Neural progenitor cell (in vitro differentiated cells): ENCODE data around the gene TMEM134. TPM values are rescaled to one million over a fixed set of nuclear protein-coding genes. Genes with fewer than 3 reads are reported as not detected.
"Not testable (repeated sequence)": the region's sequence is repeated elsewhere in the genome, so short reads cannot be mapped to it uniquely, and the experiment has no call there.

Source experiments
- DNase-seq: peaks from one replicate; pipeline ENCODE4 v3.0.0-alpha.2; 2016; ENCODE audit warnings: low spot score
- H2AFZ ChIP-seq: fragments of 200-600 bp; sonication (generic); replicated peaks from 2 replicates; pipeline ENCODE4 v1.6.1; 2016; ENCODE audit warnings: antibody characterized with exemption
- H3F3A ChIP-seq: fragments of 200-600 bp; sonication (generic); 2 replicates; pipeline ENCODE4 v1.6.1; 2016; ENCODE audit warnings: antibody characterized with exemption, low read depth
- H3K27ac ChIP-seq: fragments of 200-600 bp; sonication (generic); 2 replicates; pipeline ENCODE4 v1.5.1; 2016; ENCODE audit warnings: mild to moderate bottlenecking
- H3K27me3 ChIP-seq: fragments of 200-600 bp; sonication (generic); 2 replicates; pipeline ENCODE4 v1.6.1; 2016; ENCODE audit warnings: mild to moderate bottlenecking, moderate library complexity
- H3K36me3 ChIP-seq: fragments of 200-600 bp; sonication (generic); 2 replicates; pipeline ENCODE4 v1.5.1; 2016
- H3K4me1 ChIP-seq: fragments of 200-600 bp; sonication (generic); 2 replicates; pipeline ENCODE4 v1.6.1; 2016; ENCODE audit warnings: mixed run types
- H3K4me2 ChIP-seq: fragments of 200-600 bp; sonication (generic); 2 replicates; pipeline ENCODE4 v1.6.1; 2016
- H3K4me3 ChIP-seq: fragments of 200-600 bp; sonication (generic); 2 replicates; pipeline ENCODE4 v1.5.1; 2016
- H3K79me2 ChIP-seq: fragments of 200-600 bp; sonication (generic); 2 replicates; pipeline ENCODE4 v1.6.1; 2016; ENCODE audit warnings: low read depth
- H3K9ac ChIP-seq: fragments of 200-600 bp; sonication (generic); 2 replicates; pipeline ENCODE4 v1.6.1; 2016
- H3K9me3 ChIP-seq: fragments of 200-600 bp; sonication (generic); 2 replicates; pipeline ENCODE4 v1.5.1; 2016; ENCODE audit warnings: low read depth
- H4K20me1 ChIP-seq: fragments of 200-600 bp; sonication (generic); 2 replicates; pipeline ENCODE4 v1.6.1; 2016; ENCODE audit warnings: low read depth
- H3K27ac Mint-ChIP-seq: 3 replicates; pipeline ENCODE4 v1.8.0; 2021; ENCODE audit warnings: mixed read lengths
- H3K27me3 Mint-ChIP-seq: 2 replicates; pipeline ENCODE4 v1.8.0; 2022; ENCODE audit warnings: low read depth, mild to moderate bottlenecking, inconsistent platforms, moderate library complexity, mixed read lengths; ENCODE audit not compliant: insufficient read depth
- H3K36me3 Mint-ChIP-seq: 3 replicates; pipeline ENCODE4 v1.8.0; 2021; ENCODE audit warnings: mixed read lengths
- H3K4me1 Mint-ChIP-seq: 3 replicates; pipeline ENCODE4 v1.8.0; 2021; ENCODE audit warnings: mixed read lengths
- H3K4me3 Mint-ChIP-seq: 3 replicates; pipeline ENCODE4 v1.8.0; 2021; ENCODE audit warnings: mild to moderate bottlenecking, moderate library complexity, mixed read lengths
- H3K9me3 Mint-ChIP-seq: 3 replicates; pipeline ENCODE4 v1.8.0; 2020; ENCODE audit warnings: mixed read lengths
- CTCF ChIP-seq: fragments of 200-600 bp; sonication (generic); IDR thresholded peaks from 2 replicates; pipeline ENCODE4 v1.5.1; 2017; ENCODE audit warnings: antibody characterized with exemption, mild to moderate bottlenecking
- EZH2 ChIP-seq: fragments of 200-600 bp; sonication (generic); IDR thresholded peaks from 2 replicates; pipeline ENCODE4 v1.6.1; 2017; ENCODE audit warnings: antibody characterized with exemption, mild to moderate bottlenecking, moderate library complexity
- EZH2phosphoT487 ChIP-seq: fragments of 200-600 bp; sonication (generic); IDR thresholded peaks from 2 replicates; pipeline ENCODE4 v1.6.1; 2017; ENCODE audit warnings: antibody characterized with exemption
- total RNA-seq: library from RNA; depleted of rRNA; stranded (reverse); fragments of >200 nt; gene quantifications from 2 replicates; pipeline ENCODE4 v1.2.3, GENCODE V29; 2015; ENCODE audit warnings: low replicate concordance

The TMEM134 gene
- total RNA-seq, 1 donor from 2014 or later = 68.1 TPM

DNA sequence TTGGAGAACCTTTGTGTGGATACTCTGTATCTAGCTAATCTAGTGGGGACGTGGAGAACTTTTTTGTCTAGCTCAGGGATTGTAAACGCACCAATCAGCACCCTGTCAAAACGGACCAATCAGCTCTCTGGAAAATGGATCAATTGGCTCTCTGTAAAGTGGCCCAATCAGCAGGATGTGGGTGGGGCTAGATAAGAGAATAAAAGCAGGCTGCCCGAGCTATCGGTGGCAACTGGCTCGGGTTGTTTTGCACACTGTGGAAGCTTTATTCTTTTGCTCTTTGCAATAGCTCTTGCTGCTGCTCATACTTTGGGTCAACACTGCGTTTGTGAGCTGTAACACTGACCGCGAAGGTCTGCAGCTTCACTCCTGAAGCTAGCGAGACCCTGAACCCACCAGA is 7.6 kb upstream of the TMEM134 start:
- H3K9ac ChIP-seq, H3K36me3 Mint-ChIP-seq, H3K79me2 ChIP-seq, H3K27me3 ChIP-seq, H3K27ac ChIP-seq, H3K4me3 ChIP-seq, H3K36me3 ChIP-seq, H3F3A ChIP-seq, H3K4me2 ChIP-seq, DNase-seq, H4K20me1 ChIP-seq, H2AFZ ChIP-seq, H3K4me1 ChIP-seq, H3K9me3 ChIP-seq: not testable (repeated sequence)
- Mint-ChIP-seq H3K9me3 (peaks cover 12% of the 10 kb centered on the region), H3K4me3 (peak overlapping the region; percentile 54), H3K27me3 (peaks cover 10% of the 10 kb centered on the region), H3K27ac (peak overlapping the region; percentile 75), H3K4me1 (peaks cover 24% of the 10 kb centered on the region)

GRCh38 chr11:67472882-67473281 is 3.8 kb upstream of the TMEM134 start:
- no peaks in the 10 kb centered on the region for H3K79me2 ChIP-seq
- Mint-ChIP-seq H3K9me3 (peaks cover 10% of the 10 kb centered on the region), H3K27me3 (peaks cover 15% of the 10 kb centered on the region), H3K4me1 (peaks cover 27% of the 10 kb centered on the region), H3K36me3 (no peaks in the 10 kb centered on the region), H3K4me3 (peak overlapping the region; percentile 62), H3K27ac (no peak overlapping the region)
- TF ChIP-seq EZH2 (no peak), EZH2phosphoT487 (no peak), CTCF (no peak)
- H2AFZ ChIP-seq = no peak overlapping the region
- H3K36me3 ChIP-seq = no peaks in the 10 kb centered on the region
- H3K27me3 ChIP-seq = no peaks in the 10 kb centered on the region
- H3K27ac ChIP-seq = no peak overlapping the region
- no peak for DNase-seq
- H3K4me1 ChIP-seq = peaks cover 5% of the 10 kb centered on the region
- no peak overlapping the region for H3K9ac ChIP-seq
- no peaks in the 10 kb centered on the region for H3F3A ChIP-seq
- H3K4me2 ChIP-seq = no peak overlapping the region
- no peaks in the 10 kb centered on the region for H4K20me1 ChIP-seq
- H3K9me3 ChIP-seq = no peaks in the 10 kb centered on the region
- no peak overlapping the region for H3K4me3 ChIP-seq

DNA sequence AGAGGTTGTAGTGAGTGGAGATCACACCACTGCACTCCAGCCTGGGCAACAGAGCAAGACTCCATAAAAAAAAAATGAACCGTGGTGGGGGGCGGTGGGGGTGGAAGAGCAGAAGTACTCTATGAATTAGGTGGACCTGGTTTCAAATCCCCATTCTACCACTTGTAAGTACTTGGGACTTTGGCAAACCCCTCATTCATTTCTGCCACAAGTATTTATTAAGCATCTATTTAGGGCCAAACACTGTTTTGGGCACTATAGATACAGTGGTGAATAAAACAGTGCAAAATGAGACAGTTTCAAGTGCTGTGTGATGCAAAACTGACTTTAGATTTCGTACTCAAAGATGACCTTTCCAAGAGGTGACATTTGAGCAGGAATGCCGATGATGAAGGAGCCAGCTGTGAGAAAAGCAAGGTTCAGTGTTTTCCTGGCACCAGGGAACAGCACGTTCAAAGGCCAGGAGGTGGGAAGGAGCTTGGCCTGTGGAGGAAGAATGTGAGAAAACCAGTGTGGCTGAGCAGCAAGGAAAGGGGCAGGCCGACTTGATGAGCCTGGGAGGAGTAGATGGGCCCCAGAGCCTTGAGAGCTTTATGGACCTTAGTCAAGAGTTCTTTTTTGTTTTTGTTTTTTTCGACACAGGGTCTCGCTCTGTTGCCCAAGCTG is 1.4 kb upstream of the TMEM134 start:
- peak overlapping the region; percentile 4 for H3K27ac Mint-ChIP-seq
- no peak overlapping the region for H2AFZ ChIP-seq
- H3K4me3 Mint-ChIP-seq = peak overlapping the region; percentile 80
- peaks cover 6% of the 10 kb centered on the region for H3K4me1 ChIP-seq
- no peaks in the 10 kb centered on the region for H3K27me3 ChIP-seq
- no peak overlapping the region for H3K4me3 ChIP-seq
- no peak overlapping the region for H3K4me2 ChIP-seq
- H3K79me2 ChIP-seq = peaks cover 2% of the 10 kb centered on the region
- peaks cover 12% of the 10 kb centered on the region for H3K27me3 Mint-ChIP-seq
- H3F3A ChIP-seq = no peaks in the 10 kb centered on the region
- H3K9ac ChIP-seq = no peak overlapping the region
- H3K9me3 ChIP-seq = no peaks in the 10 kb centered on the region
- peaks cover 24% of the 10 kb centered on the region for H3K4me1 Mint-ChIP-seq
- TF ChIP-seq CTCF (no peak), EZH2 (no peak), EZH2phosphoT487 (no peak)
- H3K36me3 ChIP-seq = no peaks in the 10 kb centered on the region
- H3K27ac ChIP-seq = no peak overlapping the region
- H4K20me1 ChIP-seq = no peaks in the 10 kb centered on the region
- DNase-seq = no peak
- no peaks in the 10 kb centered on the region for H3K36me3 Mint-ChIP-seq
- no peaks in the 10 kb centered on the region for H3K9me3 Mint-ChIP-seq

DNA sequence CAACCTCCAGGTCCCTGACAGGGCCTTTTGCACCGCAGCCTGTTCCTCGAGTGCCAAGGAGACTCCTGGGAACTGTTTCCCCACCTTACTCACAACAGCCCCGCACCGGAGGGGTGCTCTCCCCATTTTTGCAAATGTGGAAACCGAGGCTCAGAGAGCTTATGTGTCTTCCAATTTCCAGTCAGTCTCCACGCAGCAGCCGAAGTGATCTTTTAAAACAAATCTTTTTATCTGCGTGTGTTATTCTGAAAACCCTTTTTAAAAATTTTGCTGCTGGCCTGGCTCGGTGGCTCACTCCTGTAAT is 409 bp upstream of the TMEM134 start:
- H3K27ac Mint-ChIP-seq = no peak overlapping the region
- Histone ChIP-seq H3K9ac (no peak overlapping the region), H3K36me3 (no peaks in the 10 kb centered on the region), H3K4me2 (peak overlapping the region; percentile 73), H3K79me2 (peaks cover 8% of the 10 kb centered on the region), H3K27me3 (no peaks in the 10 kb centered on the region), H4K20me1 (no peaks in the 10 kb centered on the region), H3K4me1 (peaks cover 6% of the 10 kb centered on the region), H3K4me3 (peak overlapping the region; percentile 88), H2AFZ (peak overlapping the region; percentile 63), H3K27ac (no peak overlapping the region), H3K9me3 (no peaks in the 10 kb centered on the region), H3F3A (no peaks in the 10 kb centered on the region)
- peak overlapping the region; percentile 80 for H3K4me3 Mint-ChIP-seq
- no peak for TF ChIP-seq EZH2
- no peak for TF ChIP-seq EZH2phosphoT487
- TF ChIP-seq CTCF = no peak
- H3K4me1 Mint-ChIP-seq = peaks cover 24% of the 10 kb centered on the region
- DNase-seq = no peak
- H3K9me3 Mint-ChIP-seq = no peaks in the 10 kb centered on the region
- no peaks in the 10 kb centered on the region for H3K36me3 Mint-ChIP-seq
- H3K27me3 Mint-ChIP-seq = peaks cover 12% of the 10 kb centered on the region
